Neuronal stem cell (in vitro differentiated cells): ENCODE results near the gene MGAT3.

Experiments used
- DNase-seq: peaks from one replicate; pipeline ENCODE4 v3.0.0-alpha.2; 2013; ENCODE audit warnings: low spot score
- H2AFZ ChIP-seq: one replicate; pipeline ENCODE4 v1.6.1; 2013; ENCODE audit warnings: mild to moderate bottlenecking, low read length, inconsistent platforms
- H2AK5ac ChIP-seq: 2 replicates; pipeline ENCODE4 v1.6.1; 2013; ENCODE audit warnings: low read depth, mild to moderate bottlenecking, inconsistent platforms, low read length, moderate library complexity, mixed read lengths
- H2BK120ac ChIP-seq: 2 replicates; pipeline ENCODE4 v1.6.1; 2013; ENCODE audit warnings: low read depth, mild to moderate bottlenecking, inconsistent platforms, low read length, moderate library complexity, mixed read lengths
- H2BK12ac ChIP-seq: one replicate; pipeline ENCODE4 v1.6.1; 2013; ENCODE audit warnings: low read length, inconsistent platforms
- H2BK15ac ChIP-seq: 2 replicates; pipeline ENCODE4 v1.6.1; 2013; ENCODE audit warnings: mild to moderate bottlenecking, low read length, inconsistent platforms, mixed read lengths
- H2BK5ac ChIP-seq: one replicate; pipeline ENCODE4 v1.6.1; 2013; ENCODE audit warnings: inconsistent platforms, mild to moderate bottlenecking, low read length, moderate library complexity
- H3K14ac ChIP-seq: one replicate; pipeline ENCODE4 v1.6.1; 2013; ENCODE audit warnings: low read length, inconsistent platforms
- H3K18ac ChIP-seq: 2 replicates; pipeline ENCODE4 v1.6.1; 2013; ENCODE audit warnings: low read length, inconsistent platforms
- H3K23ac ChIP-seq: 2 replicates; pipeline ENCODE4 v1.6.1; 2013; ENCODE audit warnings: low read depth, mild to moderate bottlenecking, mixed read lengths, low read length, inconsistent platforms; ENCODE audit not compliant: poor library complexity
- H3K27ac ChIP-seq: replicated peaks from 3 replicates; pipeline ENCODE4 v1.5.1; 2013; ENCODE audit warnings: low read length, inconsistent platforms
- H3K27me3 ChIP-seq, 3 experiments: 2 replicates each; pipeline ENCODE4 v1.6.1; 2013; ENCODE audit warnings: low read length in 3 of 3, mild to moderate bottlenecking in 2 of 3, inconsistent platforms in 1 of 3, low read depth in 1 of 3, mixed read lengths in 1 of 3, moderate library complexity in 1 of 3; ENCODE audit not compliant: control insufficient read depth in 3 of 3, insufficient read depth in 3 of 3
- H3K36me3 ChIP-seq, 2 donors: replicated peaks in 1 of 2; 2 replicates each; pipeline ENCODE4 v1.6.1; 2013; ENCODE audit warnings: low read length in 2 of 2; ENCODE audit not compliant: control insufficient read depth in 2 of 2, insufficient read depth in 2 of 2
- H3K4ac ChIP-seq: 2 replicates; pipeline ENCODE4 v1.6.1; 2013; ENCODE audit warnings: inconsistent platforms, mild to moderate bottlenecking, low read length, moderate library complexity
- H3K4me1 ChIP-seq, 2 donors: 1 replicate in 1 of 2; 2 replicates in 1 of 2; pipeline ENCODE4 v1.6.1; 2013; ENCODE audit warnings: low read length in 2 of 2, low read depth in 1 of 2; ENCODE audit not compliant: control insufficient read depth in 2 of 2, insufficient read depth in 1 of 2
- H3K4me2 ChIP-seq: one replicate; pipeline ENCODE4 v1.6.1; 2013; ENCODE audit warnings: mild to moderate bottlenecking, low read length, inconsistent platforms; ENCODE audit not compliant: insufficient read depth, poor library complexity, severe bottlenecking
- H3K4me3 ChIP-seq, 2 donors: 2 replicates each; pipeline ENCODE4 v1.5.1; 2013; ENCODE audit warnings: low read length in 2 of 2, mild to moderate bottlenecking in 2 of 2, inconsistent platforms in 1 of 2, moderate library complexity in 1 of 2
- H3K79me1 ChIP-seq: one replicate; pipeline ENCODE4 v1.6.1; 2013; ENCODE audit warnings: low read depth, mild to moderate bottlenecking, inconsistent platforms, low read length, moderate library complexity
- H3K9ac ChIP-seq: one replicate; pipeline ENCODE4 v1.6.1; 2013; ENCODE audit warnings: mild to moderate bottlenecking, low read depth, low read length, inconsistent platforms; ENCODE audit not compliant: poor library complexity
- H3K9me3 ChIP-seq, 2 donors: replicated peaks in 1 of 2; 2 replicates each; pipeline versions ENCODE3 to v1.6.1; 2013; ENCODE audit warnings: low read length in 2 of 2, mild to moderate bottlenecking in 2 of 2, inconsistent platforms in 1 of 2, low read depth in 1 of 2, mixed read lengths in 1 of 2, moderate library complexity in 1 of 2; ENCODE audit not compliant: control insufficient read depth in 2 of 2, insufficient read depth in 1 of 2
- H4K8ac ChIP-seq: one replicate; pipeline ENCODE4 v1.6.1; 2013; ENCODE audit warnings: low read depth, mild to moderate bottlenecking, inconsistent platforms, low read length, moderate library complexity
- H4K91ac ChIP-seq: one replicate; pipeline ENCODE4 v1.6.1; 2013; ENCODE audit warnings: low read length, low read depth, mild to moderate bottlenecking, inconsistent platforms; ENCODE audit not compliant: poor library complexity
- WGBS, 2 donors: extraction: QIAGEN DNeasy Blood & Tissue Kit; methylation state at CpG; one replicate each; pipeline ENCODE4 v1.1.7; 2013; ENCODE audit warnings: missing lambda C conversion rate in 2 of 2, mixed read lengths in 1 of 2; ENCODE audit not compliant: insufficient read length in 2 of 2, insufficient replicate concordance in 1 of 2; ENCODE audit errors: extremely low coverage in 2 of 2; 5-methylcytosine and 5-hydroxymethylcytosine counted together

MGAT3 gene

GRCh38 chr22:39517470-39517869, 60.7 kb downstream of the MGAT3 start:
- H2BK120ac ChIP-seq, result no peak overlapping the region
- no peak overlapping the region for H3K18ac ChIP-seq
- H3K4ac ChIP-seq, result no peak overlapping the region
- no peak overlapping the region for H2AFZ ChIP-seq
- H3K27me3 ChIP-seq, result no peaks in the 10 kb centered on the region
- no peak overlapping the region for H2BK5ac ChIP-seq
- WGBS, 2 donors, result no CpG with 5 or more reads among the region's 3 CpGs
- DNase-seq, result no peak
- H3K14ac ChIP-seq, result no peak overlapping the region
- H3K4me3 ChIP-seq, result no peak overlapping the region
- no peak overlapping the region for H4K8ac ChIP-seq
- H2BK12ac ChIP-seq, result no peak overlapping the region
- H4K91ac ChIP-seq, result no peak overlapping the region
- H3K79me1 ChIP-seq, result peaks cover 5% of the 10 kb centered on the region
- H3K23ac ChIP-seq, result no peak overlapping the region
- no peak overlapping the region for H2BK15ac ChIP-seq
- no peak overlapping the region for H3K4me2 ChIP-seq
- H3K4me1 ChIP-seq, result peaks cover 13 to 19% of the 10 kb centered on the region in 2 donors
- H2AK5ac ChIP-seq, result no peak overlapping the region
- no peaks in the 10 kb centered on the region for H3K9me3 ChIP-seq
- H3K27ac ChIP-seq, result no peak overlapping the region
- no peak overlapping the region for H3K9ac ChIP-seq
- peaks cover 39 to 68% of the 10 kb centered on the region in 2 donors for H3K36me3 ChIP-seq

GRCh38 chr22:39518144-39518786, 61.5 kb downstream of the MGAT3 start:
- H3K27me3 ChIP-seq, result no peaks in the 10 kb centered on the region
- H3K27ac ChIP-seq, result no peak overlapping the region
- no peak for DNase-seq
- H3K9ac ChIP-seq, result no peak overlapping the region
- H3K79me1 ChIP-seq, result peaks cover 7% of the 10 kb centered on the region
- no peak overlapping the region for H4K8ac ChIP-seq
- H2AFZ ChIP-seq, result no peak overlapping the region
- no peak overlapping the region for H3K23ac ChIP-seq
- no peak overlapping the region for H3K4me2 ChIP-seq
- H3K4me1 ChIP-seq, result peaks cover 19 to 21% of the 10 kb centered on the region in 2 donors
- peak overlapping the region in 1 of 2 donors; percentile 56 for H3K4me3 ChIP-seq
- H2AK5ac ChIP-seq, result no peak overlapping the region
- H2BK120ac ChIP-seq, result no peak overlapping the region
- WGBS, 2 donors, result no CpG with 5 or more reads among the region's 5 CpGs
- no peak overlapping the region for H3K14ac ChIP-seq
- no peak overlapping the region for H2BK5ac ChIP-seq
- H2BK12ac ChIP-seq, result no peak overlapping the region
- H4K91ac ChIP-seq, result no peak overlapping the region
- H3K18ac ChIP-seq, result no peak overlapping the region
- H3K36me3 ChIP-seq, result peaks cover 46 to 72% of the 10 kb centered on the region in 2 donors
- H2BK15ac ChIP-seq, result no peak overlapping the region
- peaks cover 0 to 2% of the 10 kb centered on the region in 2 donors for H3K9me3 ChIP-seq
- H3K4ac ChIP-seq, result no peak overlapping the region

- Histone ChIP-seq H3K27ac (peak overlapping the region; percentile 97), H3K14ac (no peak overlapping the region), H2BK15ac (peak overlapping the region; percentile 0), H4K91ac (no peak overlapping the region), H3K36me3 (peaks cover 42 to 70% of the 10 kb centered on the region in 2 donors), H2AK5ac (peak overlapping the region; percentile 15), H3K4me2 (peak overlapping the region; percentile 66), H3K79me1 (peaks cover 10% of the 10 kb centered on the region), H3K4me3 (peak overlapping the region; percentile 56 to 89), H3K9ac (peak overlapping the region; percentile 99), H3K4me1 (peaks cover 20 to 23% of the 10 kb centered on the region in 2 donors), H2BK5ac (peak overlapping the region; percentile 97), H2BK120ac (no peak overlapping the region), H2AFZ (peak overlapping the region; percentile 92), H3K27me3 (no peaks in the 10 kb centered on the region), H3K18ac (peak overlapping the region; percentile 97), H2BK12ac (no peak overlapping the region), H4K8ac (no peak overlapping the region), H3K9me3 (peaks cover 0 to 4% of the 10 kb centered on the region in 2 donors), H3K4ac (peak overlapping the region; percentile 19), H3K23ac (peak overlapping the region; percentile 38)
- no peak for DNase-seq
- no CpG with 5 or more reads among the region's 24 CpGs for WGBS, 2 donors
Observed at GRCh38 chr22:39518996-39519680, 62.3 kb downstream of the MGAT3 start.

- Histone ChIP-seq H3K18ac (peak overlapping the region; percentile 97), H3K36me3 (peaks cover 42 to 70% of the 10 kb centered on the region in 2 donors), H3K4me2 (peak overlapping the region; percentile 66), H3K27ac (peak overlapping the region; percentile 97), H4K8ac (no peak overlapping the region), H3K23ac (peak overlapping the region; percentile 100), H2BK12ac (no peak overlapping the region), H2BK5ac (peak overlapping the region; percentile 97), H3K14ac (peak overlapping the region; percentile 73), H3K4me1 (peaks cover 21 to 24% of the 10 kb centered on the region in 2 donors), H3K79me1 (peaks cover 10% of the 10 kb centered on the region), H2BK120ac (no peak overlapping the region), H3K27me3 (no peaks in the 10 kb centered on the region), H4K91ac (peak overlapping the region; percentile 57), H2AFZ (peak overlapping the region; percentile 98), H3K4me3 (peak overlapping the region; percentile 56 to 89), H2BK15ac (peak overlapping the region; percentile 0), H3K9me3 (peaks cover 0 to 4% of the 10 kb centered on the region in 2 donors), H3K4ac (peak overlapping the region; percentile 77), H2AK5ac (peak overlapping the region; percentile 41), H3K9ac (peak overlapping the region; percentile 99)
- no peak for DNase-seq
- WGBS, 2 donors, result no CpG with 5 or more reads among the region's 47 CpGs
Observed at GRCh38 chr22:39519681-39520225, 62.9 kb downstream of the MGAT3 start.
